ENCODE data around the gene SHROOM2.

SHROOM2 gene

GRCh38 chrX:9874483-9874882 lies 88.3 kb downstream of the SHROOM2 start:
- Histone ChIP-seq H3K27me3 (ENCODE audit: control insufficient read depth, insufficient read depth, low read length) (no peaks in the 10 kb centered on the region), H3K4me3 (ENCODE audit: low read depth, low read length) (no peak overlapping the region), H3K9ac (ENCODE audit: low read depth, low read length) (no peak overlapping the region)

GRCh38 chrX:9875801-9876200 lies 89.6 kb downstream of the SHROOM2 start:
- no peaks in the 10 kb centered on the region for H3K27me3 ChIP-seq (ENCODE audit: control insufficient read depth, insufficient read depth, low read length)
- H3K4me1 ChIP-seq (ENCODE audit: control insufficient read depth, insufficient read depth, low read length), result peaks cover 3% of the 10 kb centered on the region
- no peak overlapping the region for H3K9ac ChIP-seq (ENCODE audit: low read depth, low read length)

More at GRCh38 chrX:9874483-9874882, 88.3 kb downstream of the SHROOM2 start:
- Histone ChIP-seq H3K36me3 (ENCODE audit: control insufficient read depth, insufficient read depth, low read length) (peaks cover 2% of the 10 kb centered on the region), H3K9me3 (ENCODE audit: control insufficient read depth, insufficient read depth, low read length) (no peaks in the 10 kb centered on the region), H3K4me1 (ENCODE audit: control insufficient read depth, insufficient read depth, low read length) (peaks cover 3% of the 10 kb centered on the region)

GRCh38 chrX:9876201-9876600 lies 90.0 kb downstream of the SHROOM2 start:
- no peak overlapping the region for H3K4me3 ChIP-seq (ENCODE audit: low read depth, low read length)
- H3K9me3 ChIP-seq (ENCODE audit: control insufficient read depth, insufficient read depth, low read length), result no peaks in the 10 kb centered on the region
- H3K27me3 ChIP-seq (ENCODE audit: control insufficient read depth, insufficient read depth, low read length), result no peaks in the 10 kb centered on the region
- no peak overlapping the region for H3K9ac ChIP-seq (ENCODE audit: low read depth, low read length)
- H3K4me1 ChIP-seq (ENCODE audit: control insufficient read depth, insufficient read depth, low read length), result peaks cover 3% of the 10 kb centered on the region
- H3K36me3 ChIP-seq (ENCODE audit: control insufficient read depth, insufficient read depth, low read length), result peaks cover 2% of the 10 kb centered on the region

More at GRCh38 chrX:9875801-9876200, 89.6 kb downstream of the SHROOM2 start:
- Histone ChIP-seq H3K36me3 (ENCODE audit: control insufficient read depth, insufficient read depth, low read length) (peaks cover 2% of the 10 kb centered on the region), H3K4me3 (ENCODE audit: low read depth, low read length) (no peak overlapping the region), H3K9me3 (ENCODE audit: control insufficient read depth, insufficient read depth, low read length) (no peaks in the 10 kb centered on the region)

- Histone ChIP-seq H3K36me3 (ENCODE audit: control insufficient read depth, insufficient read depth, low read length) (peaks cover 2% of the 10 kb centered on the region), H3K27me3 (ENCODE audit: control insufficient read depth, insufficient read depth, low read length) (no peaks in the 10 kb centered on the region), H3K4me3 (ENCODE audit: low read depth, low read length) (no peak overlapping the region), H3K9ac (ENCODE audit: low read depth, low read length) (no peak overlapping the region), H3K9me3 (ENCODE audit: control insufficient read depth, insufficient read depth, low read length) (no peaks in the 10 kb centered on the region), H3K4me1 (ENCODE audit: control insufficient read depth, insufficient read depth, low read length) (peaks cover 3% of the 10 kb centered on the region)
These were observed 92.1 kb downstream of the SHROOM2 start for GRCh38 chrX:9878146-9878820.

- Histone ChIP-seq H3K36me3 (ENCODE audit: control insufficient read depth, insufficient read depth, low read length) (no peaks in the 10 kb centered on the region), H3K9ac (ENCODE audit: low read depth, low read length) (no peak overlapping the region), H3K4me1 (ENCODE audit: control insufficient read depth, insufficient read depth, low read length) (peaks cover 3% of the 10 kb centered on the region), H3K27me3 (ENCODE audit: control insufficient read depth, insufficient read depth, low read length) (no peaks in the 10 kb centered on the region), H3K9me3 (ENCODE audit: control insufficient read depth, insufficient read depth, low read length) (no peaks in the 10 kb centered on the region), H3K4me3 (ENCODE audit: low read depth, low read length) (no peak overlapping the region)
These were observed 94.0 kb downstream of the SHROOM2 start for GRCh38 chrX:9880237-9880636.

GRCh38 chrX:9880870-9881269 lies 94.6 kb downstream of the SHROOM2 start:
- no peak overlapping the region for H3K4me3 ChIP-seq (ENCODE audit: low read depth, low read length)
- no peaks in the 10 kb centered on the region for H3K27me3 ChIP-seq (ENCODE audit: control insufficient read depth, insufficient read depth, low read length)
- no peaks in the 10 kb centered on the region for H3K36me3 ChIP-seq (ENCODE audit: control insufficient read depth, insufficient read depth, low read length)

GRCh38 chrX:9882669-9883446 lies 96.6 kb downstream of the SHROOM2 start:
- Histone ChIP-seq H3K9ac (ENCODE audit: low read depth, low read length) (no peak overlapping the region), H3K9me3 (ENCODE audit: control insufficient read depth, insufficient read depth, low read length) (no peaks in the 10 kb centered on the region), H3K4me3 (ENCODE audit: low read depth, low read length) (no peak overlapping the region), H3K36me3 (ENCODE audit: control insufficient read depth, insufficient read depth, low read length) (no peaks in the 10 kb centered on the region), H3K27me3 (ENCODE audit: control insufficient read depth, insufficient read depth, low read length) (no peaks in the 10 kb centered on the region), H3K4me1 (ENCODE audit: control insufficient read depth, insufficient read depth, low read length) (peaks cover 3% of the 10 kb centered on the region)

More at GRCh38 chrX:9880870-9881269, 94.6 kb downstream of the SHROOM2 start:
- no peaks in the 10 kb centered on the region for H3K9me3 ChIP-seq (ENCODE audit: control insufficient read depth, insufficient read depth, low read length)
- peaks cover 3% of the 10 kb centered on the region for H3K4me1 ChIP-seq (ENCODE audit: control insufficient read depth, insufficient read depth, low read length)
- no peak overlapping the region for H3K9ac ChIP-seq (ENCODE audit: low read depth, low read length)

GRCh38 chrX:9884031-9884779 lies 98.0 kb downstream of the SHROOM2 start:
- H3K27me3 ChIP-seq (ENCODE audit: control insufficient read depth, insufficient read depth, low read length), result no peaks in the 10 kb centered on the region
- H3K9ac ChIP-seq (ENCODE audit: low read depth, low read length), result no peak overlapping the region
- no peaks in the 10 kb centered on the region for H3K36me3 ChIP-seq (ENCODE audit: control insufficient read depth, insufficient read depth, low read length)
- H3K4me1 ChIP-seq (ENCODE audit: control insufficient read depth, insufficient read depth, low read length), result no peaks in the 10 kb centered on the region
- H3K4me3 ChIP-seq (ENCODE audit: low read depth, low read length), result no peak overlapping the region
- H3K9me3 ChIP-seq (ENCODE audit: control insufficient read depth, insufficient read depth, low read length), result no peaks in the 10 kb centered on the region

- Histone ChIP-seq H3K4me1 (ENCODE audit: control insufficient read depth, insufficient read depth, low read length) (no peaks in the 10 kb centered on the region), H3K27me3 (ENCODE audit: control insufficient read depth, insufficient read depth, low read length) (no peaks in the 10 kb centered on the region), H3K9ac (ENCODE audit: low read depth, low read length) (no peak overlapping the region), H3K4me3 (ENCODE audit: low read depth, low read length) (no peak overlapping the region), H3K36me3 (ENCODE audit: control insufficient read depth, insufficient read depth, low read length) (no peaks in the 10 kb centered on the region), H3K9me3 (ENCODE audit: control insufficient read depth, insufficient read depth, low read length) (no peaks in the 10 kb centered on the region)
These were observed 98.9 kb downstream of the SHROOM2 start for GRCh38 chrX:9885150-9885549.

GRCh38 chrX:9887659-9888297 lies 101.5 kb downstream of the SHROOM2 start:
- Histone ChIP-seq H3K4me1 (ENCODE audit: control insufficient read depth, insufficient read depth, low read length) (no peaks in the 10 kb centered on the region), H3K36me3 (ENCODE audit: control insufficient read depth, insufficient read depth, low read length) (no peaks in the 10 kb centered on the region), H3K27me3 (ENCODE audit: control insufficient read depth, insufficient read depth, low read length) (no peaks in the 10 kb centered on the region), H3K4me3 (ENCODE audit: low read depth, low read length) (no peak overlapping the region), H3K9ac (ENCODE audit: low read depth, low read length) (no peak overlapping the region), H3K9me3 (ENCODE audit: control insufficient read depth, insufficient read depth, low read length) (no peaks in the 10 kb centered on the region)

GRCh38 chrX:9888953-9889470 lies 102.8 kb downstream of the SHROOM2 start:
- Histone ChIP-seq H3K36me3 (ENCODE audit: control insufficient read depth, insufficient read depth, low read length) (no peaks in the 10 kb centered on the region), H3K9me3 (ENCODE audit: control insufficient read depth, insufficient read depth, low read length) (no peaks in the 10 kb centered on the region), H3K4me1 (ENCODE audit: control insufficient read depth, insufficient read depth, low read length) (no peaks in the 10 kb centered on the region), H3K9ac (ENCODE audit: low read depth, low read length) (no peak overlapping the region), H3K4me3 (ENCODE audit: low read depth, low read length) (no peak overlapping the region), H3K27me3 (ENCODE audit: control insufficient read depth, insufficient read depth, low read length) (no peaks in the 10 kb centered on the region)

All from iPS-15b (cell line).